Vagina (tissue), 2 donors: ENCODE results near the gene PCF11.

Experiments used
- CTCF ChIP-seq, 3 experiments: fragments of 450-650 bp in 2 of 3; fragments of 200-600 bp in 1 of 3; sonication (generic) in 1 of 3; IDR thresholded peaks; one replicate each; pipeline ENCODE4 v1.5.1; 2017 to 2019; ENCODE audit warnings: antibody characterized with exemption in 3 of 3, mild to moderate bottlenecking in 2 of 3, moderate library complexity in 2 of 3
- POLR2A ChIP-seq, 2 donors: fragments of 450-650 bp; IDR thresholded peaks; one replicate each; pipeline ENCODE4 v1.6.1; 2017; ENCODE audit warnings: antibody characterized with exemption in 2 of 2, mild to moderate bottlenecking in 2 of 2, moderate library complexity in 2 of 2
- POLR2AphosphoS5 ChIP-seq, 2 donors: sonication (generic); formaldehyde crosslinking; IDR thresholded peaks; one replicate each; pipeline ENCODE4 v1.9.0; 2017; ENCODE audit warnings: antibody characterized with exemption in 2 of 2, mild to moderate bottlenecking in 2 of 2, low read depth in 1 of 2; ENCODE audit not compliant: insufficient read depth in 1 of 2

- TF ChIP-seq CTCF (IDR thresholded peaks at IDR 0.05) (no peak), POLR2A (IDR thresholded peaks at IDR 0.05) (no peak), POLR2AphosphoS5 (IDR thresholded peaks at IDR 0.05; ENCODE audit: insufficient read depth in 1 of 2, low read depth in 1 of 2) (no peak)
Observed at GRCh38 chr11:83168756-83169155, 11.8 kb downstream of the PCF11 start.
